ENCODE data around the gene MRPS18A.

MRPS18A gene

GRCh38 chr6:43705996-43706395 is 18.4 kb upstream of the MRPS18A start:
- Histone ChIP-seq H3K9ac (ENCODE audit: low read depth, low read length, poor library complexity) (no peak overlapping the region), H2BK120ac (ENCODE audit: low read depth, low read length) (no peak overlapping the region), H3K23ac (ENCODE audit: low read depth, low read length, poor library complexity) (no peak overlapping the region), H2AK5ac (ENCODE audit: low read depth, low read length) (no peak overlapping the region), H3K4ac (ENCODE audit: low read length) (no peak overlapping the region), H3K14ac (ENCODE audit: low read length) (no peak overlapping the region), H3K4me3 (ENCODE audit: low read length in 2 of 2) (no peak overlapping the region), H3K27ac (replicated peaks; ENCODE audit: low read length) (no peak overlapping the region), H4K8ac (ENCODE audit: low read depth, low read length) (no peak overlapping the region), H3K79me1 (ENCODE audit: low read depth, low read length) (no peaks in the 10 kb centered on the region), H2BK15ac (ENCODE audit: low read length) (no peak overlapping the region), H3K27me3 (ENCODE audit: control insufficient read depth in 3 of 3, insufficient read depth in 3 of 3, low read depth in 1 of 3, low read length in 3 of 3) (no peaks in the 10 kb centered on the region), H3K4me2 (ENCODE audit: insufficient read depth, low read length, poor library complexity, severe bottlenecking) (no peak overlapping the region), H3K36me3 (replicated peaks in 1 of 2; ENCODE audit: control insufficient read depth in 2 of 2, insufficient read depth in 2 of 2, low read length in 2 of 2) (no peaks in the 10 kb centered on the region), H2BK5ac (ENCODE audit: low read length) (no peak overlapping the region), H2BK12ac (ENCODE audit: low read length) (no peak overlapping the region), H2AFZ (ENCODE audit: low read length) (peak overlapping the region; percentile 27), H4K91ac (ENCODE audit: low read depth, low read length, poor library complexity) (no peak overlapping the region), H3K9me3 (replicated peaks in 1 of 2; ENCODE audit: control insufficient read depth in 2 of 2, insufficient read depth in 1 of 2, low read depth in 1 of 2, low read length in 2 of 2) (no peaks in the 10 kb centered on the region), H3K18ac (ENCODE audit: low read length) (no peak overlapping the region), H3K4me1 (ENCODE audit: control insufficient read depth in 2 of 2, insufficient read depth in 1 of 2, low read depth in 1 of 2, low read length in 2 of 2) (peaks cover 18 to 51% of the 10 kb centered on the region in 2 donors)
- DNase-seq (ENCODE audit: low spot score): no peak
- no CpG with 5 or more reads among the region's 3 CpGs for WGBS, 2 donors (ENCODE audit: extremely low coverage in 2 of 2, insufficient read length in 2 of 2, insufficient replicate concordance in 1 of 2)

GRCh38 chr6:43703512-43704429 is 16.2 kb upstream of the MRPS18A start:
- no peaks in the 10 kb centered on the region for H3K36me3 ChIP-seq (replicated peaks in 1 of 2; ENCODE audit: control insufficient read depth in 2 of 2, insufficient read depth in 2 of 2, low read length in 2 of 2)
- H3K23ac ChIP-seq (ENCODE audit: low read depth, low read length, poor library complexity): no peak overlapping the region
- peak overlapping the region; percentile 81 for H2AFZ ChIP-seq (ENCODE audit: low read length)
- whole genome bisulfite sequencing, 2 donors (ENCODE audit: extremely low coverage in 2 of 2, insufficient read length in 2 of 2, insufficient replicate concordance in 1 of 2): no CpG with 5 or more reads among the region's 8 CpGs
- H3K14ac ChIP-seq (ENCODE audit: low read length): no peak overlapping the region
- no peak overlapping the region for H4K8ac ChIP-seq (ENCODE audit: low read depth, low read length)
- DNase-seq (ENCODE audit: low spot score): no peak
- no peak overlapping the region for H2BK15ac ChIP-seq (ENCODE audit: low read length)
- no peak overlapping the region for H4K91ac ChIP-seq (ENCODE audit: low read depth, low read length, poor library complexity)
- H3K18ac ChIP-seq (ENCODE audit: low read length): peak overlapping the region; percentile 51
- no peak overlapping the region for H3K4me2 ChIP-seq (ENCODE audit: insufficient read depth, low read length, poor library complexity, severe bottlenecking)
- no peak overlapping the region for H3K4ac ChIP-seq (ENCODE audit: low read length)
- no peaks in the 10 kb centered on the region for H3K9me3 ChIP-seq (replicated peaks in 1 of 2; ENCODE audit: control insufficient read depth in 2 of 2, insufficient read depth in 1 of 2, low read depth in 1 of 2, low read length in 2 of 2)
- peaks cover 25 to 58% of the 10 kb centered on the region in 2 donors for H3K4me1 ChIP-seq (ENCODE audit: control insufficient read depth in 2 of 2, insufficient read depth in 1 of 2, low read depth in 1 of 2, low read length in 2 of 2)
- no peak overlapping the region for H2BK5ac ChIP-seq (ENCODE audit: low read length)
- H2BK120ac ChIP-seq (ENCODE audit: low read depth, low read length): no peak overlapping the region
- H2AK5ac ChIP-seq (ENCODE audit: low read depth, low read length): no peak overlapping the region
- no peaks in the 10 kb centered on the region for H3K79me1 ChIP-seq (ENCODE audit: low read depth, low read length)
- H3K9ac ChIP-seq (ENCODE audit: low read depth, low read length, poor library complexity): no peak overlapping the region
- H3K27me3 ChIP-seq (ENCODE audit: control insufficient read depth in 3 of 3, insufficient read depth in 3 of 3, low read depth in 1 of 3, low read length in 3 of 3): no peaks in the 10 kb centered on the region
- peak overlapping the region; percentile 93 for H3K27ac ChIP-seq (replicated peaks; ENCODE audit: low read length)
- no peak overlapping the region for H3K4me3 ChIP-seq (ENCODE audit: low read length in 2 of 2)
- H2BK12ac ChIP-seq (ENCODE audit: low read length): no peak overlapping the region

GRCh38 chr6:43702534-43703440 is 15.2 kb upstream of the MRPS18A start:
- Histone ChIP-seq H2AFZ (ENCODE audit: low read length) (peak overlapping the region; percentile 81), H3K4me1 (ENCODE audit: control insufficient read depth in 2 of 2, insufficient read depth in 1 of 2, low read depth in 1 of 2, low read length in 2 of 2) (peaks cover 28 to 64% of the 10 kb centered on the region in 2 donors), H3K27me3 (ENCODE audit: control insufficient read depth in 3 of 3, insufficient read depth in 3 of 3, low read depth in 1 of 3, low read length in 3 of 3) (no peaks in the 10 kb centered on the region), H3K36me3 (replicated peaks in 1 of 2; ENCODE audit: control insufficient read depth in 2 of 2, insufficient read depth in 2 of 2, low read length in 2 of 2) (no peaks in the 10 kb centered on the region), H3K27ac (replicated peaks; ENCODE audit: low read length) (peak overlapping the region; percentile 93), H2BK12ac (ENCODE audit: low read length) (no peak overlapping the region), H3K9ac (ENCODE audit: low read depth, low read length, poor library complexity) (no peak overlapping the region), H3K4ac (ENCODE audit: low read length) (no peak overlapping the region), H3K23ac (ENCODE audit: low read depth, low read length, poor library complexity) (no peak overlapping the region), H3K9me3 (replicated peaks in 1 of 2; ENCODE audit: control insufficient read depth in 2 of 2, insufficient read depth in 1 of 2, low read depth in 1 of 2, low read length in 2 of 2) (no peaks in the 10 kb centered on the region), H4K8ac (ENCODE audit: low read depth, low read length) (no peak overlapping the region), H4K91ac (ENCODE audit: low read depth, low read length, poor library complexity) (no peak overlapping the region), H2BK120ac (ENCODE audit: low read depth, low read length) (no peak overlapping the region), H3K4me3 (ENCODE audit: low read length in 2 of 2) (peak overlapping the region in 1 of 2 donors; percentile 3), H3K14ac (ENCODE audit: low read length) (no peak overlapping the region), H2BK5ac (ENCODE audit: low read length) (no peak overlapping the region), H3K18ac (ENCODE audit: low read length) (peak overlapping the region; percentile 86), H3K4me2 (ENCODE audit: insufficient read depth, low read length, poor library complexity, severe bottlenecking) (peak overlapping the region; percentile 29), H3K79me1 (ENCODE audit: low read depth, low read length) (no peaks in the 10 kb centered on the region), H2AK5ac (ENCODE audit: low read depth, low read length) (no peak overlapping the region), H2BK15ac (ENCODE audit: low read length) (no peak overlapping the region)
- DNase-seq (ENCODE audit: low spot score): peak; percentile 95
- WGBS, 2 donors (ENCODE audit: extremely low coverage in 2 of 2, insufficient read length in 2 of 2, insufficient replicate concordance in 1 of 2): no CpG with 5 or more reads among the region's 15 CpGs

- Histone ChIP-seq H3K18ac (ENCODE audit: low read length) (peak overlapping the region; percentile 44), H4K8ac (ENCODE audit: low read depth, low read length) (no peak overlapping the region), H3K4me3 (ENCODE audit: low read length in 2 of 2) (peak overlapping the region in 1 of 2 donors; percentile 0), H3K23ac (ENCODE audit: low read depth, low read length, poor library complexity) (no peak overlapping the region), H2BK120ac (ENCODE audit: low read depth, low read length) (no peak overlapping the region), H3K4me2 (ENCODE audit: insufficient read depth, low read length, poor library complexity, severe bottlenecking) (peak overlapping the region; percentile 29), H2BK15ac (ENCODE audit: low read length) (no peak overlapping the region), H3K9me3 (replicated peaks in 1 of 2; ENCODE audit: control insufficient read depth in 2 of 2, insufficient read depth in 1 of 2, low read depth in 1 of 2, low read length in 2 of 2) (no peaks in the 10 kb centered on the region), H3K27ac (replicated peaks; ENCODE audit: low read length) (peak overlapping the region; percentile 93), H3K4me1 (ENCODE audit: control insufficient read depth in 2 of 2, insufficient read depth in 1 of 2, low read depth in 1 of 2, low read length in 2 of 2) (peaks cover 28 to 57% of the 10 kb centered on the region in 2 donors), H2AFZ (ENCODE audit: low read length) (peak overlapping the region; percentile 81), H3K4ac (ENCODE audit: low read length) (no peak overlapping the region), H3K9ac (ENCODE audit: low read depth, low read length, poor library complexity) (no peak overlapping the region), H2AK5ac (ENCODE audit: low read depth, low read length) (no peak overlapping the region), H3K79me1 (ENCODE audit: low read depth, low read length) (no peaks in the 10 kb centered on the region), H2BK12ac (ENCODE audit: low read length) (no peak overlapping the region), H4K91ac (ENCODE audit: low read depth, low read length, poor library complexity) (no peak overlapping the region), H3K36me3 (replicated peaks in 1 of 2; ENCODE audit: control insufficient read depth in 2 of 2, insufficient read depth in 2 of 2, low read length in 2 of 2) (no peaks in the 10 kb centered on the region), H3K27me3 (ENCODE audit: control insufficient read depth in 3 of 3, insufficient read depth in 3 of 3, low read depth in 1 of 3, low read length in 3 of 3) (no peaks in the 10 kb centered on the region), H2BK5ac (ENCODE audit: low read length) (no peak overlapping the region), H3K14ac (ENCODE audit: low read length) (no peak overlapping the region)
- no CpG with 5 or more reads among the region's 2 CpGs for WGBS, 2 donors (ENCODE audit: extremely low coverage in 2 of 2, insufficient read length in 2 of 2, insufficient replicate concordance in 1 of 2)
- DNase-seq (ENCODE audit: low spot score): no peak
Measured at GRCh38 chr6:43702171-43702533, 14.6 kb upstream of the MRPS18A start.

Measured in neuronal stem cell (in vitro differentiated cells).